Sigmoid colon (tissue), 7 donors: ENCODE results near the gene ERMN. TPM values are rescaled to one million over a fixed set of nuclear protein-coding genes. Genes with fewer than 3 reads are reported as not detected.

Source experiments
- DNase-seq: peaks from one replicate; pipeline ENCODE4 v3.0.0-alpha.2; 2019
- H3K27ac ChIP-seq, 4 donors: fragments of 200-600 bp; sonication (generic); one replicate each; pipeline ENCODE4 v1.5.1; 2016 to 2019; ENCODE audit warnings: mild to moderate bottlenecking in 1 of 4
- H3K27me3 ChIP-seq, 3 donors: fragments of 200-600 bp; sonication (generic); one replicate each; pipeline ENCODE4 v1.5.1; 2019; ENCODE audit warnings: mild to moderate bottlenecking in 1 of 3
- H3K36me3 ChIP-seq, 4 donors: fragments of 200-600 bp; sonication (generic); one replicate each; pipeline ENCODE4 v1.5.1; 2016 to 2019
- H3K4me1 ChIP-seq, 4 donors: fragments of 200-600 bp; sonication (generic); one replicate each; pipeline ENCODE4 v1.5.1; 2017 to 2019
- H3K4me3 ChIP-seq, 4 donors: fragments of 200-600 bp; sonication (generic); one replicate each; pipeline ENCODE4 v1.5.1; 2017 to 2019; ENCODE audit warnings: mild to moderate bottlenecking in 2 of 4, moderate library complexity in 1 of 4
- H3K9me3 ChIP-seq, 4 donors: fragments of 200-600 bp in 3 of 4; sonication (generic) in 3 of 4; one replicate each; pipeline versions ENCODE4 v1.5.1 to v1.6.1; 2013 to 2019
- CTCF ChIP-seq, 4 experiments: fragments of 450-650 bp in 3 of 4; fragments of 200-600 bp in 1 of 4; IDR thresholded peaks; one replicate each; pipeline ENCODE4 v1.5.1; 2016 to 2019; ENCODE audit warnings: antibody characterized with exemption in 4 of 4, mild to moderate bottlenecking in 3 of 4, moderate library complexity in 2 of 4
- EP300 ChIP-seq, 4 donors: sonication (generic); formaldehyde crosslinking; IDR thresholded peaks; one replicate each; pipeline ENCODE4 v1.6.1; 2017; ENCODE audit warnings: antibody characterized with exemption in 4 of 4
- POLR2A ChIP-seq, 2 donors: fragments of 450-650 bp; IDR thresholded peaks; one replicate each; pipeline ENCODE4 v1.6.1; 2016; ENCODE audit warnings: antibody characterized with exemption in 2 of 2, mild to moderate bottlenecking in 2 of 2, moderate library complexity in 2 of 2
- POLR2AphosphoS5 ChIP-seq, 4 donors: sonication (generic); formaldehyde crosslinking; IDR thresholded peaks; one replicate each; pipeline ENCODE4 v1.6.1; 2017; ENCODE audit warnings: antibody characterized with exemption in 4 of 4
- WGBS, 2 donors: extraction: QIAGEN DNeasy Blood & Tissue Kit; methylation state at CpG; one replicate each; pipeline ENCODE4 v1.1.7; 2013; 5-methylcytosine and 5-hydroxymethylcytosine counted together
- intact Hi-C: fragments of 100-400 bp; cut with DNase I; formaldehyde crosslinking; loops from one replicate; pipeline ENCODE4 v1.15.1; 2023
- polyA plus RNA-seq, 3 donors: library from polyadenylated mRNA; stranded (reverse); fragments of 200-250 nt; gene quantifications; one replicate each; pipeline ENCODE4 v1.2.3, GENCODE V29; 2013
- total RNA-seq, 4 donors: library from RNA; depleted of rRNA; stranded (reverse); fragments of >200 nt; gene quantifications; one replicate each; pipeline ENCODE4 v1.1.0, GENCODE V29; 2016
- donor health status: healthy with polysubstance abuse.
- donor health status: Bipolar disorder and iron deficiency.
- donor health status: healthy.

Gene ERMN
- total and polyA plus RNA-seq, 7 donors: 0.27 to 0.67 TPM; not detected in 5

- Histone ChIP-seq H3K4me1 (peaks cover 0 to 12% (median 0%) of the 10 kb centered on the region in 4 donors), H3K27me3 (no peaks in the 10 kb centered on the region), H3K27ac (no peak overlapping the region), H3K9me3 (no peaks in the 10 kb centered on the region), H3K36me3 (no peaks in the 10 kb centered on the region), H3K4me3 (no peak overlapping the region)
- WGBS, 2 donors: 88 to 94% methylated on average over 2 of the region's 2 CpGs
- TF ChIP-seq EP300 (IDR thresholded peaks at IDR 0.05): no peak
- no peak for TF ChIP-seq CTCF (IDR thresholded peaks at IDR 0.05)
- TF ChIP-seq POLR2AphosphoS5 (IDR thresholded peaks at IDR 0.05): no peak
- TF ChIP-seq POLR2A (IDR thresholded peaks at IDR 0.05): no peak
- no peak for DNase-seq
- intact Hi-C loops: no loop called here
Observed at GRCh38 chr2:157324331-157324843, 1.2 kb downstream of the ERMN start.

DNA sequence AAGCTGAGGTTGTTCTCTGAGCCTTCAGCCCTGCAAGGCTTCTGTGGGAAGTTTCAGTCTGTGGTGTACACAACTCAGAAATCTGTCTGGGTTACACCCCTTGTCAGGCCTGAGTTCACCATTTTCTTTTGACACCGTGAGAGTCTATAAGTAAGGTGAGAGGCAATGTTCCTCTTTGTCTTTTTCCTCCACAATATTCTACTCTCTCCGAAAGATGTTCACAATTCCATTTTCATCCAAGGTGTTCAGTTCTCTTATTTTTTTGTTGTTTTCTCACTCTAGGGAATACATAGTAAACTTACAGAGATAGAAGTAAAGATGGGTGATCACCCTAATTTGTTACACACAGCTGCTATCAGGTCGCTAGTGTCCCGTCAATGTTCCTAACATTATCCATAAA, 3.2 kb downstream of the ERMN start:
- H3K4me1 ChIP-seq: peaks cover 0 to 2% (median 0%) of the 10 kb centered on the region in 4 donors
- no peak overlapping the region for H3K27ac ChIP-seq
- H3K9me3 ChIP-seq: no peaks in the 10 kb centered on the region
- WGBS, 2 donors: 85 to 86% methylated on average over 4 of the region's 4 CpGs
- H3K4me3 ChIP-seq: no peak overlapping the region
- intact Hi-C loops: no loop called here
- TF ChIP-seq POLR2A (IDR thresholded peaks at IDR 0.05) (no peak), CTCF (IDR thresholded peaks at IDR 0.05) (no peak), EP300 (IDR thresholded peaks at IDR 0.05) (no peak), POLR2AphosphoS5 (IDR thresholded peaks at IDR 0.05) (no peak)
- no peaks in the 10 kb centered on the region for H3K27me3 ChIP-seq
- DNase-seq: no peak
- H3K36me3 ChIP-seq: no peaks in the 10 kb centered on the region

GRCh38 chr2:157321466-157321865, 4.2 kb downstream of the ERMN start:
- Histone ChIP-seq H3K4me1 (no peaks in the 10 kb centered on the region), H3K27me3 (no peaks in the 10 kb centered on the region), H3K9me3 (no peaks in the 10 kb centered on the region), H3K27ac (no peak overlapping the region), H3K36me3 (no peaks in the 10 kb centered on the region), H3K4me3 (no peak overlapping the region)
- intact Hi-C loops: no loop called here
- DNase-seq: no peak
- 37 to 69% methylated on average over 2 of the region's 2 CpGs for WGBS, 2 donors
- no peak for TF ChIP-seq CTCF (IDR thresholded peaks at IDR 0.05)
- TF ChIP-seq POLR2A (IDR thresholded peaks at IDR 0.05): no peak
- no peak for TF ChIP-seq EP300 (IDR thresholded peaks at IDR 0.05)
- TF ChIP-seq POLR2AphosphoS5 (IDR thresholded peaks at IDR 0.05): no peak

GRCh38 chr2:157320409-157320808, 5.2 kb downstream of the ERMN start:
- no peak overlapping the region for H3K27ac ChIP-seq
- H3K4me3 ChIP-seq: no peak overlapping the region
- intact Hi-C loops: no loop called here
- TF ChIP-seq POLR2AphosphoS5 (IDR thresholded peaks at IDR 0.05): no peak
- TF ChIP-seq EP300 (IDR thresholded peaks at IDR 0.05): no peak
- TF ChIP-seq POLR2A (IDR thresholded peaks at IDR 0.05): no peak
- TF ChIP-seq CTCF (IDR thresholded peaks at IDR 0.05): no peak
- no peaks in the 10 kb centered on the region for H3K27me3 ChIP-seq
- no peaks in the 10 kb centered on the region for H3K9me3 ChIP-seq
- H3K36me3 ChIP-seq: no peaks in the 10 kb centered on the region
- H3K4me1 ChIP-seq: no peaks in the 10 kb centered on the region
- no peak for DNase-seq

DNA sequence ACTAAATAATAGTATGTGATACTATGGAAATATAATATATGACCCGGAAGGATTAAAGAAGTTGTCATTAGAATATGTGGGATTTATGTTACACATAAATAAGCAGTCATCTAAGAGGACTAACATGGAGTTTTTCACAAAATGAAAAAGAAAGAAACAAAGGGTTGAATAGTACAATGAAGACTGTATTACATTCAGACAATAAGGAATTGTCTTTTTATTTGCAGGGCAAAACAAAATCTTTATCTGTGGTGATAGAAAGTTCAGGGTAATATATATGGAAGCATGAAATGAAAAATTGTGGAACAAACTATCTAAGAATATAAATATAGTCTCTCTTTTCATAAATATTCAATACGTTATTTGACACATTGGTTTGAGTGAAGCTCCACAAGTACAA, 5.8 kb downstream of the ERMN start:
- H3K4me3 ChIP-seq: no peak overlapping the region
- no peak for TF ChIP-seq POLR2A (IDR thresholded peaks at IDR 0.05)
- TF ChIP-seq CTCF (IDR thresholded peaks at IDR 0.05): no peak
- no peak for TF ChIP-seq EP300 (IDR thresholded peaks at IDR 0.05)
- TF ChIP-seq POLR2AphosphoS5 (IDR thresholded peaks at IDR 0.05): no peak
- intact Hi-C loops: no loop called here
- H3K27ac ChIP-seq: no peak overlapping the region
- H3K4me1 ChIP-seq: no peaks in the 10 kb centered on the region
- no peaks in the 10 kb centered on the region for H3K9me3 ChIP-seq
- no peaks in the 10 kb centered on the region for H3K36me3 ChIP-seq
- no peaks in the 10 kb centered on the region for H3K27me3 ChIP-seq
- 90 to 94% methylated on average over 2 of the region's 2 CpGs for WGBS, 2 donors
- DNase-seq: no peak
